IMR-90 (cell line): ENCODE data around the gene FER.

ENCODE experiments used
- BHLHE40 ChIP-seq: fragments of 150-350 bp; IDR thresholded peaks from 2 replicates; pipeline ENCODE4 v1.6.1; 2016; ENCODE audit warnings: mild to moderate bottlenecking, low read depth, low read length
- CEBPB ChIP-seq: IDR thresholded peaks from 2 replicates; pipeline ENCODE4 v1.6.1; 2012; ENCODE audit warnings: low read depth, low read length, improper control_type of control experiment
- CHD1 ChIP-seq: IDR thresholded peaks from 2 replicates; pipeline ENCODE4 v1.6.1; 2012; ENCODE audit warnings: low read depth, low read length, improper control_type of control experiment
- MAFK ChIP-seq: IDR thresholded peaks from 2 replicates; pipeline ENCODE4 v1.6.1; 2012; ENCODE audit warnings: low read depth, low read length, improper control_type of control experiment
- MAZ ChIP-seq: IDR thresholded peaks from 2 replicates; pipeline ENCODE4 v1.6.1; 2012; ENCODE audit warnings: low read depth, mild to moderate bottlenecking, low read length, improper control_type of control experiment, moderate library complexity, borderline replicate concordance
- MXI1 ChIP-seq: IDR thresholded peaks from 2 replicates; pipeline ENCODE4 v1.6.1; 2012; ENCODE audit warnings: low read depth, mild to moderate bottlenecking, low read length, moderate library complexity, borderline replicate concordance
- POLR2A ChIP-seq: IDR thresholded peaks from 2 replicates; pipeline ENCODE4 v1.6.1; 2012; ENCODE audit warnings: mild to moderate bottlenecking, low read depth, low read length
- RAD21 ChIP-seq: IDR thresholded peaks from 2 replicates; pipeline ENCODE4 v1.6.1; 2012; ENCODE audit warnings: low read length, improper control_type of control experiment
- RCOR1 ChIP-seq: IDR thresholded peaks from 2 replicates; pipeline ENCODE4 v1.6.1; 2012; ENCODE audit warnings: mild to moderate bottlenecking, low read length, improper control_type of control experiment; ENCODE audit not compliant: insufficient replicate concordance
- RFX5 ChIP-seq: IDR thresholded peaks from 2 replicates; pipeline ENCODE4 v1.8.0; 2012; ENCODE audit warnings: low read depth, mild to moderate bottlenecking, low read length, moderate library complexity
- SMC3 ChIP-seq: fragments of 150-350 bp; IDR thresholded peaks from 2 replicates; pipeline ENCODE4 v1.6.1; 2016; ENCODE audit warnings: low read depth, mild to moderate bottlenecking, antibody characterized with exemption, low read length, moderate library complexity
- TF ChIP-seq, protein P1 (sequence below): conservative IDR thresholded peaks from 2 replicates; pipeline ENCODE4 v1.5.1; 2012; ENCODE audit warnings: mild to moderate bottlenecking, low read depth, low read length, improper control_type of control experiment
- TF ChIP-seq, protein P2 (sequence below): fragments of 150-350 bp; IDR thresholded peaks from 2 replicates; pipeline ENCODE4 v1.6.1; 2017; ENCODE audit warnings: mild to moderate bottlenecking, antibody characterized with exemption, low read length, low read depth
- TF ChIP-seq, protein P3 (sequence below): fragments of 150-350 bp; IDR thresholded peaks from 2 replicates; pipeline ENCODE4 v1.6.1; 2016; ENCODE audit warnings: low read depth, mild to moderate bottlenecking, low read length, moderate library complexity, borderline replicate concordance

DNA sequence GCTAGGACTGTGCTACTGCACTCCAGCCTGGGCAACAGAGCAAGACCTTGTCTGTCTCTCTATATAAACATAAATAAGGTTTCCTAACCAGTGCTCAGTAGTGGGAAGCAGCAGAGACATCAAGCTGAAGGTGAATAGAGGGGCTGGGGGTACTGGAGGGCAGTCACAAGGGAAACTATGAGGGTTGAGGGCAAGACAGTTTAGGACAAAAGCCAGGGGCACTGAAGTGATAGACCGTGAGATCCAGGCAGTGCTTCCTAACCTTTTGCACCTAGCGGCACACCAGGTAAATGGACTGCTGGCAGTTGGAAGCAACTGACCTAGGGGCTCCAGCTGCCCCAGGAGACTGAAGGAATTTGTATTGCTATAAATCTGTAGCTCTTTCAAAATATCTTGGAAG lies 483.6 kb downstream of the FER start:
- TF ChIP-seq POLR2A (no peak), CEBPB (no peak), CHD1 (no peak), RFX5 (no peak), RAD21 (no peak), SMC3 (no peak), BHLHE40 (no peak), MXI1 (no peak), RCOR1 (no peak), MAZ (no peak), MAFK (no peak)
- TF ChIP-seq, protein P1, sequence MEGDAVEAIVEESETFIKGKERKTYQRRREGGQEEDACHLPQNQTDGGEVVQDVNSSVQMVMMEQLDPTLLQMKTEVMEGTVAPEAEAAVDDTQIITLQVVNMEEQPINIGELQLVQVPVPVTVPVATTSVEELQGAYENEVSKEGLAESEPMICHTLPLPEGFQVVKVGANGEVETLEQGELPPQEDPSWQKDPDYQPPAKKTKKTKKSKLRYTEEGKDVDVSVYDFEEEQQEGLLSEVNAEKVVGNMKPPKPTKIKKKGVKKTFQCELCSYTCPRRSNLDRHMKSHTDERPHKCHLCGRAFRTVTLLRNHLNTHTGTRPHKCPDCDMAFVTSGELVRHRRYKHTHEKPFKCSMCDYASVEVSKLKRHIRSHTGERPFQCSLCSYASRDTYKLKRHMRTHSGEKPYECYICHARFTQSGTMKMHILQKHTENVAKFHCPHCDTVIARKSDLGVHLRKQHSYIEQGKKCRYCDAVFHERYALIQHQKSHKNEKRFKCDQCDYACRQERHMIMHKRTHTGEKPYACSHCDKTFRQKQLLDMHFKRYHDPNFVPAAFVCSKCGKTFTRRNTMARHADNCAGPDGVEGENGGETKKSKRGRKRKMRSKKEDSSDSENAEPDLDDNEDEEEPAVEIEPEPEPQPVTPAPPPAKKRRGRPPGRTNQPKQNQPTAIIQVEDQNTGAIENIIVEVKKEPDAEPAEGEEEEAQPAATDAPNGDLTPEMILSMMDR: no peak
- TF ChIP-seq, protein P2, sequence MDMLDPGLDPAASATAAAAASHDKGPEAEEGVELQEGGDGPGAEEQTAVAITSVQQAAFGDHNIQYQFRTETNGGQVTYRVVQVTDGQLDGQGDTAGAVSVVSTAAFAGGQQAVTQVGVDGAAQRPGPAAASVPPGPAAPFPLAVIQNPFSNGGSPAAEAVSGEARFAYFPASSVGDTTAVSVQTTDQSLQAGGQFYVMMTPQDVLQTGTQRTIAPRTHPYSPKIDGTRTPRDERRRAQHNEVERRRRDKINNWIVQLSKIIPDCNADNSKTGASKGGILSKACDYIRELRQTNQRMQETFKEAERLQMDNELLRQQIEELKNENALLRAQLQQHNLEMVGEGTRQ: no peak
- TF ChIP-seq, protein P3, sequence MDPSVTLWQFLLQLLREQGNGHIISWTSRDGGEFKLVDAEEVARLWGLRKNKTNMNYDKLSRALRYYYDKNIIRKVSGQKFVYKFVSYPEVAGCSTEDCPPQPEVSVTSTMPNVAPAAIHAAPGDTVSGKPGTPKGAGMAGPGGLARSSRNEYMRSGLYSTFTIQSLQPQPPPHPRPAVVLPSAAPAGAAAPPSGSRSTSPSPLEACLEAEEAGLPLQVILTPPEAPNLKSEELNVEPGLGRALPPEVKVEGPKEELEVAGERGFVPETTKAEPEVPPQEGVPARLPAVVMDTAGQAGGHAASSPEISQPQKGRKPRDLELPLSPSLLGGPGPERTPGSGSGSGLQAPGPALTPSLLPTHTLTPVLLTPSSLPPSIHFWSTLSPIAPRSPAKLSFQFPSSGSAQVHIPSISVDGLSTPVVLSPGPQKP: no peak
